ENCODE measurements around the gene ERC1.

Gene ERC1

DNA sequence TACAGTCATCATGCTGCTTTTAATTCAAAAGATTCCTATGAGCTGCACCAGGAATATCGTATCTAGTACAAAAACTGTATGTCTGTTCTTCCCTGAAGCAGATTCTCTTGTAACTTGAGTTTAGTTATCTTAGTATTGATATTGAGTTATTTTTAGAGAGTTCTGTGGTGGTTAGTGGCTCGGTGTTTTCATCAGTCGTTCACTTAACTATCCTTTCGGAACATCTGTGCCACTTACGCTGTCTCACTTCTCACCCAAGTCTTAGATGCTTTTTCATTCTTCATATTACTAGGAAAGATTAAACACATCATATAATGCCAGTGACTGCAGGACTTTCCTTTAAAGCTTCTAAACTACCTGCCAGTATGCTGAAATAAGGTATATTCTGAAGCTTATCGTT is 352.4 kb downstream of the ERC1 start:
- no peak overlapping the region for H3K4me3 ChIP-seq (replicated peaks; ENCODE audit: low read depth, low read length)
- no peak for DNase-seq (ENCODE audit: extremely low read depth, low read depth)
- TF ChIP-seq, protein P1, sequence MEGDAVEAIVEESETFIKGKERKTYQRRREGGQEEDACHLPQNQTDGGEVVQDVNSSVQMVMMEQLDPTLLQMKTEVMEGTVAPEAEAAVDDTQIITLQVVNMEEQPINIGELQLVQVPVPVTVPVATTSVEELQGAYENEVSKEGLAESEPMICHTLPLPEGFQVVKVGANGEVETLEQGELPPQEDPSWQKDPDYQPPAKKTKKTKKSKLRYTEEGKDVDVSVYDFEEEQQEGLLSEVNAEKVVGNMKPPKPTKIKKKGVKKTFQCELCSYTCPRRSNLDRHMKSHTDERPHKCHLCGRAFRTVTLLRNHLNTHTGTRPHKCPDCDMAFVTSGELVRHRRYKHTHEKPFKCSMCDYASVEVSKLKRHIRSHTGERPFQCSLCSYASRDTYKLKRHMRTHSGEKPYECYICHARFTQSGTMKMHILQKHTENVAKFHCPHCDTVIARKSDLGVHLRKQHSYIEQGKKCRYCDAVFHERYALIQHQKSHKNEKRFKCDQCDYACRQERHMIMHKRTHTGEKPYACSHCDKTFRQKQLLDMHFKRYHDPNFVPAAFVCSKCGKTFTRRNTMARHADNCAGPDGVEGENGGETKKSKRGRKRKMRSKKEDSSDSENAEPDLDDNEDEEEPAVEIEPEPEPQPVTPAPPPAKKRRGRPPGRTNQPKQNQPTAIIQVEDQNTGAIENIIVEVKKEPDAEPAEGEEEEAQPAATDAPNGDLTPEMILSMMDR (IDR thresholded peaks at IDR 0.05; ENCODE audit: low read depth, low read length, missing control alignments), result no peak

DNA sequence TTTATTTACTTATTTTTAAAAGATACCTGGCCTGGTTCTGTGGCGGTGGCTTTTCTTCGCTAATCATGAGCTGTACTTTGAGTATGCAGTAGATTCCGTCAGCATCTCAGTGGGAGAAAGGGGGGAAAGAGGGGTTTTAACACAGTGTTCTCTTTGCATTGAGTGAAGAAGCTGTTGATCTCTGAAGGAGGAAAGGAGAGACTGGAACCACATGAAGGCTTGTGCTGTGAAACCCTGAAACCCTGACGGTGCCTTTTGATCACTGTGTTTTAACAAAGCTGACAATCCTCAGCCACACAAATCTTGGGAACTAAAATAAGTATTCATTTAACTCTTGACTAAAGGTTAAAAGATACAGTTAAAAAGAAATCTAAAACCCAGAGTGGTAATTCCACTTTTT is 353.2 kb downstream of the ERC1 start:
- no peak overlapping the region for H3K4me3 ChIP-seq (replicated peaks; ENCODE audit: low read depth, low read length)
- DNase-seq (ENCODE audit: extremely low read depth, low read depth), result no peak
- TF ChIP-seq, protein P1 (IDR thresholded peaks at IDR 0.05; ENCODE audit: low read depth, low read length, missing control alignments), result no peak

DNA sequence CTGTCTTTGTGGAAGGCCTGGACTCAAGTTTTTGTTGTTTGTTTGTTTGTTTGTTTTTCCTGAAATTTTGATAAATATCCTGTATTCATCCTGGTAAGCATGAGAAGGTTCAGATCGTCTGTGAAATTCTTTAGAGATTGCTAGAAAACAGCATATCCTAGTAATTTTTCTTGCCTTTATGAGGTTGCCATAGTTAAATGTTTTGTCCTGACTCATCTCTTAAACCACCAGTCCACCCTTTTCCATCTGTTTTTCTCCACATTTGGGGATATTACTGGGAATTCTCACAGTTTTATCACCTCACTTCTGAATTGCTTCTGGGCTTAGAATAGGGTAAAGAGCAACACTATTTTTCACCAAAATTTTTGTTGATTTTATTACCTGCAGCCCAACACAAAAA is 355.1 kb downstream of the ERC1 start:
- no peak for DNase-seq (ENCODE audit: extremely low read depth, low read depth)
- TF ChIP-seq, protein P1 (IDR thresholded peaks at IDR 0.05; ENCODE audit: low read depth, low read length, missing control alignments), result no peak
- H3K4me3 ChIP-seq (replicated peaks; ENCODE audit: low read depth, low read length), result no peak overlapping the region

DNA sequence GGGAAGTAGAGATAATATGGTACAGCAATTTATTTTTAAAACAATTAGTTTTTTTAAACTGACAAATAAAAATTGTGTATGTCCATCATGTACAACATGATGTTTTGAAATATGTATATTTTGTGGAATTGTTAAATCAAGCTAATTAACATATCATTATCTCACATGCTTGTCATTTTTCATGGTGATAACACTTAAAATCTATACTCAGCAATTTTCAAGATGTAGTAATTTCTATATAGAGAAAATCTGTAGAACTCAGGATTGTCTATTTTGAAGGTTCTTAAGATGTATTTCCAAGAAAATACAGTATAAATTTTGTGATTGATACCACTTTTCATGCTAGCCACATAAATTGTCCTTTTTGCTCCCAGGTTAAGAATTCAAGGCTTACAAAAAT is 356.3 kb downstream of the ERC1 start:
- TF ChIP-seq, protein P1 (IDR thresholded peaks at IDR 0.05; ENCODE audit: low read depth, low read length, missing control alignments), result no peak
- no peak overlapping the region for H3K4me3 ChIP-seq (replicated peaks; ENCODE audit: low read depth, low read length)
- DNase-seq (ENCODE audit: extremely low read depth, low read depth), result no peak

DNA sequence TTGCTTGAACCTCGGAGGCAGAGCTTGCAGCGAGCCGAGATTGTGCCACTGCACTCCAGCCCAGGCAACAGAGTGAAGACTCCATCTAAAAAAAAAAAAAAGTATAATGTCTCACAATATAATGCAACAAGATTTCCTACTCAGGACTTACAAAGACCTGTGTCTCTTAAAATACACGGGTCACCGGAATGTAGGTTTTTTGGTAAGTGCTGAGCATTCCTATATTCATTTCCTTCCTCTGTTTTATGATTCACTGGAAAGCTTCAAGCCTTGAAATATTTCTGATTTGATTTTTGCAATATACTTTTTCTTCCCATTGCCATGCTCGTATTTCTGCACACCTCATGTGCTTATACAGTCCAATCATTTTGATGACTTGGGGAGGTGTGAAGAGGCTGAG is 357.6 kb downstream of the ERC1 start:
- H3K4me3 ChIP-seq (replicated peaks; ENCODE audit: low read depth, low read length), result no peak overlapping the region
- TF ChIP-seq, protein P1 (IDR thresholded peaks at IDR 0.05; ENCODE audit: low read depth, low read length, missing control alignments), result no peak
- no peak for DNase-seq (ENCODE audit: extremely low read depth, low read depth)

DNA sequence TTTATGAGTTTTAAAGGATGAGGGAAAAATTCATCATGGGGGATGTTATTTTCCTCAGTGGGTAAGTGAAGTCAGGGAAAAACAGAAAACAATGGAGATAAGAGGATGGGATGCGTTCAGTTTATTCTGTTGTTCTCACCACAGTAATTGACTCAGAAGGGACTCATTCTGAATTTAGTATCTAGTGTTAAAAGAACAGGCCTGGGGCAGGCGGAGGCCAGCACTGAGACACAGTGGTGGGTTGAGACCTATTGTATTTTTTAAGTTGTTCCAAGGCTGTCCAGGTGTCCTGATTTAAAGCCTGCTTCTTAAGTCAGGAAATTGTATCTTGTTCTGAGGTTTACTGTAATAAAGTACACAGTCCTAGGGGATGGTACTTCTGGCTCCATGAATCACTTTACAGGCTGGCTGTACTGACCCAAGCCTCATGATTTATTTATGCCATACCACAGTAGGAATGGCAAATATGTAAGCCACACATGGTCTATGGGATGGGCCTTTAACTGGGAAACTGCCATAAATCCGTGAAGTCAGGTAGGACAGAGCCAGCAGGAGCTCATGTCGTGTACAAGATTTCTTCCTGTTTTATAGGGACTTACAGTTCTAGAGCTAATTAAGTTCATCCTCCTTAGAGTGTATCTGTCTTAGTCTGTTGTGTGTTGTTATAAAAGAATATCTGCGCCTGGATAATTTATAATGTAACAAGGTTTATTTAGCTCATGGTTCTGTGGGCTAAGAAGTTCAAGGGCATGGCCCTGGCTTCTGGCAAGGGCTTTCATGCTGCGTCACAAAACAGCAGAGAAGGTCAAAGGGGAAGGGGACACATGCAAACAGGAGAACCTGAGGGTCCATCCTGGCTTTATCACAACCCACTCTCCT is 359.3 kb downstream of the ERC1 start:
- DNase-seq (ENCODE audit: extremely low read depth, low read depth), result peak; percentile 83
- no peak overlapping the region for H3K4me3 ChIP-seq (replicated peaks; ENCODE audit: low read depth, low read length)
- TF ChIP-seq, protein P1 (IDR thresholded peaks at IDR 0.05; ENCODE audit: low read depth, low read length, missing control alignments), result no peak

DNA sequence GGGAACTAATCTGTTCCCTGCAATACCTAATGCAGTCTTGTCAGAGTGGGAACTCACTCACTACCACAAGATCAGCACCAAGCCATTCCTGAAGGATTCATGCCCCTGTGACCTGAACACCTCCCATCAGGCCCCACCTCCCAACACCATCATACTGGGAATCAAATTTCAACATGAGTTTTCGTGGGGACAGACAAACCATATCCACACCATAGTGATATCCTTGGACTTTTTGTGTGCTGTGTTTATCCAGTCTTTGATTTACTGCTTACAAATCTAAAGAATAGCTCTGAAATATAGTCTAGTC is 359.9 kb downstream of the ERC1 start:
- TF ChIP-seq, protein P1 (IDR thresholded peaks at IDR 0.05; ENCODE audit: low read depth, low read length, missing control alignments), result no peak
- DNase-seq (ENCODE audit: extremely low read depth, low read depth), result no peak
- H3K4me3 ChIP-seq (replicated peaks; ENCODE audit: low read depth, low read length), result no peak overlapping the region

Data from HFF-Myc (cell line).